OCI-LY7 (cell line): ENCODE data around the gene ARHGAP6. TPM values are rescaled to one million over a fixed set of nuclear protein-coding genes. Genes with fewer than 3 reads are reported as not detected.

ENCODE experiments used
- BruUV-seq: library from RNA; stranded (reverse); fragments of 400-500 nt; replicated peaks from 2 replicates; lab custom pipeline; 2021; lab: Mats Ljungman, UMichigan
- CTCF ChIA-PET: fragments of 300-600 bp; sonication (Branson Sonifier 250); formaldehyde crosslinking; loops from one replicate; lab custom pipeline; 2022; ENCODE audit warnings: antibody characterized with exemption; ENCODE audit not compliant: unreplicated experiment; lab: Charles Lee
- POLR2A ChIA-PET: fragments of 300-600 bp; sonication (Branson Sonifier 250); formaldehyde crosslinking; loops from one replicate; lab custom pipeline; 2022; ENCODE audit warnings: antibody characterized with exemption; lab: Charles Lee
- DNase-seq: peaks from one replicate; pipeline ENCODE4 v3.0.0-alpha.2; 2015; ENCODE audit warnings: low spot score
- H2AFZ ChIP-seq: fragments of 200-600 bp; sonication (generic), shearing (Covaris generic); 2 replicates; pipeline ENCODE4 v1.6.1; 2014; ENCODE audit warnings: mild to moderate bottlenecking, antibody characterized with exemption, low read length, moderate library complexity
- H3K27ac ChIP-seq: fragments of 200-600 bp; sonication (generic); 2 replicates; pipeline ENCODE4 v1.5.1; 2014; ENCODE audit warnings: mixed run types, low read depth, mild to moderate bottlenecking, moderate library complexity, low read length, inconsistent platforms; ENCODE audit not compliant: poor library complexity, severe bottlenecking
- H3K36me3 ChIP-seq: fragments of 200-600 bp; sonication (generic); 2 replicates; pipeline ENCODE4 v1.6.1; 2014; ENCODE audit warnings: mild to moderate bottlenecking, antibody characterized with exemption, low read length, moderate library complexity, mixed read lengths; ENCODE audit not compliant: insufficient read depth
- H3K4me1 ChIP-seq: fragments of 200-600 bp; sonication (generic); 2 replicates; pipeline ENCODE4 v1.5.1; 2014; ENCODE audit warnings: mild to moderate bottlenecking, low read length; ENCODE audit not compliant: insufficient read depth, poor library complexity, severe bottlenecking
- H3K4me2 ChIP-seq: fragments of 200-600 bp; sonication (generic); 2 replicates; pipeline ENCODE4 v1.6.1; 2014; ENCODE audit warnings: mild to moderate bottlenecking, low read length
- H3K4me3 ChIP-seq: fragments of 200-600 bp; sonication (generic); 2 replicates; pipeline ENCODE4 v1.5.1; 2014; ENCODE audit warnings: mild to moderate bottlenecking, low read depth, low read length; ENCODE audit not compliant: poor library complexity, severe bottlenecking
- H3K79me2 ChIP-seq: fragments of 200-600 bp; sonication (generic); 2 replicates; pipeline ENCODE4 v1.6.1; 2016; ENCODE audit warnings: low read depth, mild to moderate bottlenecking, low read length, moderate library complexity, mixed read lengths; ENCODE audit not compliant: insufficient read depth
- H3K9me2 ChIP-seq: fragments of 200-600 bp; sonication (generic); 2 replicates; pipeline ENCODE4 v1.6.1; 2016; ENCODE audit warnings: mild to moderate bottlenecking, low read length, mixed read lengths; ENCODE audit not compliant: insufficient read depth
- H3K9me3 ChIP-seq: fragments of 200-600 bp; sonication (generic); 2 replicates; pipeline ENCODE4 v1.6.1; 2014; ENCODE audit warnings: mild to moderate bottlenecking, mixed run types, low read length, mixed read lengths
- H4K20me1 ChIP-seq: fragments of 200-600 bp; sonication (generic); 2 replicates; pipeline ENCODE4 v1.6.1; 2014; ENCODE audit warnings: mild to moderate bottlenecking, antibody characterized with exemption, low read length, moderate library complexity, mixed read lengths; ENCODE audit not compliant: insufficient read depth
- CTCF ChIP-seq: fragments of 200-600 bp; sonication (generic); conservative IDR thresholded peaks from 2 replicates; pipeline ENCODE4 v1.5.1; 2014; ENCODE audit warnings: mild to moderate bottlenecking, antibody characterized with exemption, low read length, moderate library complexity, mixed read lengths
- EZH2phosphoT487 ChIP-seq: fragments of 200-600 bp; sonication (generic); IDR thresholded peaks from 2 replicates; pipeline ENCODE4 v1.6.1; 2018; ENCODE audit warnings: low read depth, borderline replicate concordance, mild to moderate bottlenecking, mixed run types, antibody characterized with exemption, low read length, moderate library complexity, mixed read lengths
- intact Hi-C: fragments of 100-400 bp; cut with micrococcal nuclease; formaldehyde crosslinking; loops from one replicate; pipeline ENCODE4 v1.10.0; 2022; ENCODE audit not compliant: unreplicated experiment
- total RNA-seq, 2 experiments: library from RNA; depleted of rRNA in 1 of 2; stranded (reverse); fragments of >200 nt in 1 of 2; shearing (Covaris generic) in 1 of 2; gene quantifications; 2 replicates each; pipeline ENCODE4 v1.2.3, GENCODE V29; 2014 to 2022

The ARHGAP6 gene
- total RNA-seq, 2 experiments from 2014 or later: not detected

- H3K27ac ChIP-seq: no peak overlapping the region
- H4K20me1 ChIP-seq: no peaks in the 10 kb centered on the region
- H3K9me3 ChIP-seq: no peaks in the 10 kb centered on the region
- H3K36me3 ChIP-seq: no peaks in the 10 kb centered on the region
- intact Hi-C loops: no loop called here
- CTCF ChIA-PET: no interaction called here
- H3K4me3 ChIP-seq: no peak overlapping the region
- POLR2A ChIA-PET: no interaction called here
- no peak for DNase-seq
- no TSS peak for BruUV-seq
- no peak overlapping the region for H3K4me2 ChIP-seq
- no peak overlapping the region for H2AFZ ChIP-seq
- no peaks in the 10 kb centered on the region for H3K9me2 ChIP-seq
- no peaks in the 10 kb centered on the region for H3K79me2 ChIP-seq
- TF ChIP-seq EZH2phosphoT487: no peak
- TF ChIP-seq CTCF: no peak
- H3K4me1 ChIP-seq: no peaks in the 10 kb centered on the region
These were observed 356.5 kb downstream of the ARHGAP6 start for GRCh38 chrX:11309220-11309619.

GRCh38 chrX:11305641-11306040, 360.1 kb downstream of the ARHGAP6 start:
- intact Hi-C loops: no loop called here
- Histone ChIP-seq H3K4me2 (no peak overlapping the region), H3K9me3 (no peaks in the 10 kb centered on the region), H3K36me3 (no peaks in the 10 kb centered on the region), H2AFZ (no peak overlapping the region), H4K20me1 (no peaks in the 10 kb centered on the region), H3K79me2 (no peaks in the 10 kb centered on the region), H3K4me1 (no peaks in the 10 kb centered on the region), H3K9me2 (no peaks in the 10 kb centered on the region), H3K4me3 (no peak overlapping the region), H3K27ac (no peak overlapping the region)
- DNase-seq: no peak
- CTCF ChIA-PET: no interaction called here
- POLR2A ChIA-PET: interaction anchor here (0.6 kb wide), 1 partner anchor 146 kb away, joined by 3 read pairs; no protein-coding TSS in a partner anchor
- no TSS peak for BruUV-seq
- TF ChIP-seq EZH2phosphoT487 (no peak), CTCF (no peak)

GRCh38 chrX:11304829-11305228, 360.9 kb downstream of the ARHGAP6 start:
- Histone ChIP-seq H3K9me2 (no peaks in the 10 kb centered on the region), H2AFZ (no peak overlapping the region), H3K36me3 (no peaks in the 10 kb centered on the region), H3K79me2 (no peaks in the 10 kb centered on the region), H3K4me1 (no peaks in the 10 kb centered on the region), H3K9me3 (no peaks in the 10 kb centered on the region), H4K20me1 (no peaks in the 10 kb centered on the region), H3K27ac (no peak overlapping the region), H3K4me3 (no peak overlapping the region), H3K4me2 (no peak overlapping the region)
- POLR2A ChIA-PET: no interaction called here
- CTCF ChIA-PET: no interaction called here
- no TSS peak for BruUV-seq
- DNase-seq: no peak
- intact Hi-C loops: no loop called here
- TF ChIP-seq EZH2phosphoT487: no peak
- TF ChIP-seq CTCF: no peak
